ENCODE data around the gene GATD1. TPM values are rescaled to one million over a fixed set of nuclear protein-coding genes. Genes with fewer than 3 reads are reported as not detected.

Gene GATD1
- total RNA-seq, 1 experiment from 2014 or later = 80.1 TPM

GRCh38 chr11:728901-729491, 48.3 kb downstream of the GATD1 start:
- no peak for DNase-seq
- Histone ChIP-seq H3K36me3 (no peaks in the 10 kb centered on the region), H3K4me3 (no peak overlapping the region), H3K27me3 (no peaks in the 10 kb centered on the region), H3K9me3 (no peaks in the 10 kb centered on the region)

- Histone ChIP-seq H3K36me3 (no peaks in the 10 kb centered on the region), H3K9me3 (no peaks in the 10 kb centered on the region), H3K4me3 (no peak overlapping the region), H3K27me3 (no peaks in the 10 kb centered on the region)
- DNase-seq = peak; percentile 99
Measured at GRCh38 chr11:727859-728748, 49.2 kb downstream of the GATD1 start.

GRCh38 chr11:727281-727701, 50.0 kb downstream of the GATD1 start:
- H3K27me3 ChIP-seq = no peaks in the 10 kb centered on the region
- no peaks in the 10 kb centered on the region for H3K36me3 ChIP-seq
- H3K4me3 ChIP-seq = no peak overlapping the region
- no peaks in the 10 kb centered on the region for H3K9me3 ChIP-seq
- no peak for DNase-seq

GRCh38 chr11:726278-727220, 50.7 kb downstream of the GATD1 start:
- no peak for DNase-seq

GRCh38 chr11:725624-726202, 51.6 kb downstream of the GATD1 start:
- Histone ChIP-seq H3K9me3 (no peaks in the 10 kb centered on the region), H3K36me3 (no peaks in the 10 kb centered on the region), H3K27me3 (no peaks in the 10 kb centered on the region), H3K4me3 (no peak overlapping the region)
- no peak for DNase-seq

More at GRCh38 chr11:726278-727220, 50.7 kb downstream of the GATD1 start:
- Histone ChIP-seq H3K36me3 (no peaks in the 10 kb centered on the region), H3K4me3 (no peak overlapping the region), H3K27me3 (no peaks in the 10 kb centered on the region), H3K9me3 (no peaks in the 10 kb centered on the region)

- DNase-seq = no peak
- H3K36me3 ChIP-seq = no peaks in the 10 kb centered on the region
- H3K9me3 ChIP-seq = no peaks in the 10 kb centered on the region
- no peaks in the 10 kb centered on the region for H3K27me3 ChIP-seq
- H3K4me3 ChIP-seq = no peak overlapping the region
Measured at GRCh38 chr11:724778-725386, 52.4 kb downstream of the GATD1 start.

GRCh38 chr11:724049-724777, 53.1 kb downstream of the GATD1 start:
- Histone ChIP-seq H3K4me3 (no peak overlapping the region), H3K9me3 (no peaks in the 10 kb centered on the region), H3K36me3 (no peaks in the 10 kb centered on the region), H3K27me3 (no peaks in the 10 kb centered on the region)
- no peak for DNase-seq

- Histone ChIP-seq H3K9me3 (no peaks in the 10 kb centered on the region), H3K4me3 (no peak overlapping the region), H3K27me3 (no peaks in the 10 kb centered on the region), H3K36me3 (no peaks in the 10 kb centered on the region)
- DNase-seq = no peak
Measured at GRCh38 chr11:723120-723883, 54.0 kb downstream of the GATD1 start.

GRCh38 chr11:722346-722811, 54.9 kb downstream of the GATD1 start:
- H3K9me3 ChIP-seq = no peaks in the 10 kb centered on the region
- H3K4me3 ChIP-seq = no peak overlapping the region
- no peaks in the 10 kb centered on the region for H3K36me3 ChIP-seq
- no peak for DNase-seq
- H3K27me3 ChIP-seq = no peaks in the 10 kb centered on the region

GRCh38 chr11:721741-722345, 55.4 kb downstream of the GATD1 start:
- Histone ChIP-seq H3K4me3 (no peak overlapping the region), H3K36me3 (no peaks in the 10 kb centered on the region), H3K9me3 (no peaks in the 10 kb centered on the region), H3K27me3 (no peaks in the 10 kb centered on the region)
- no peak for DNase-seq

- no peak for DNase-seq
- Histone ChIP-seq H3K4me3 (no peak overlapping the region), H3K36me3 (no peaks in the 10 kb centered on the region)
Measured at GRCh38 chr11:721247-721740, 56.0 kb downstream of the GATD1 start.

GRCh38 chr11:720642-721246, 56.5 kb downstream of the GATD1 start:
- H3K4me3 ChIP-seq = no peak overlapping the region
- DNase-seq = no peak
- no peaks in the 10 kb centered on the region for H3K27me3 ChIP-seq
- H3K36me3 ChIP-seq = no peaks in the 10 kb centered on the region
- no peaks in the 10 kb centered on the region for H3K9me3 ChIP-seq

More at GRCh38 chr11:721247-721740, 56.0 kb downstream of the GATD1 start:
- Histone ChIP-seq H3K9me3 (no peaks in the 10 kb centered on the region), H3K27me3 (no peaks in the 10 kb centered on the region)

- Histone ChIP-seq H3K9me3 (0 out of 2 replicates have a peak, but pooled peaks cover 2% of the 10 kb centered on the region), H3K4me3 (no peak overlapping the region), H3K27me3 (no peaks in the 10 kb centered on the region), H3K36me3 (no peaks in the 10 kb centered on the region)
- DNase-seq = no peak
Measured at GRCh38 chr11:720017-720641, 57.2 kb downstream of the GATD1 start.

All from MG63 (cell line).